Renal pelvis (tissue), 4 donors: ENCODE data around the gene LRP1. TPM values are rescaled to one million over a fixed set of nuclear protein-coding genes. Genes with fewer than 3 reads are reported as not detected.

ENCODE experiments used
- DNase-seq: peaks from one replicate; pipeline ENCODE4 v3.0.0-alpha.2; 2013
- polyA plus RNA-seq, 3 donors: library from polyadenylated mRNA; unstranded; fragments of 120-200 nt; gene quantifications; one replicate each; pipeline ENCODE4 v1.2.1, GENCODE V29; 2013; ENCODE audit not compliant: insufficient read length in 3 of 3

Gene LRP1
- polyA plus RNA-seq, 3 donors: 70.4 to 103 (median 83.3) TPM

GRCh38 chr12:57153415-57153997 is 25.2 kb downstream of the LRP1 start:
- no peak for DNase-seq

- no peak for DNase-seq
These were observed 25.8 kb downstream of the LRP1 start for GRCh38 chr12:57154076-57154475.

- DNase-seq: no peak
These were observed 26.6 kb downstream of the LRP1 start for GRCh38 chr12:57154804-57155434.

- no peak for DNase-seq
These were observed 28.6 kb downstream of the LRP1 start for GRCh38 chr12:57156701-57157403.

GRCh38 chr12:57157588-57158173 is 29.4 kb downstream of the LRP1 start:
- DNase-seq: no peak

GRCh38 chr12:57158186-57158585 is 29.9 kb downstream of the LRP1 start:
- DNase-seq: no peak

GRCh38 chr12:57158665-57159064 is 30.4 kb downstream of the LRP1 start:
- DNase-seq: no peak

GRCh38 chr12:57159311-57159710 is 31.0 kb downstream of the LRP1 start:
- DNase-seq: no peak

GRCh38 chr12:57160040-57160439 is 31.8 kb downstream of the LRP1 start:
- no peak for DNase-seq

GRCh38 chr12:57160741-57161140 is 32.5 kb downstream of the LRP1 start:
- no peak for DNase-seq

- no peak for DNase-seq
These were observed 33.2 kb downstream of the LRP1 start for GRCh38 chr12:57161491-57161890.

- DNase-seq: no peak
These were observed 34.4 kb downstream of the LRP1 start for GRCh38 chr12:57162553-57163125.

GRCh38 chr12:57164454-57164853 is 36.2 kb downstream of the LRP1 start:
- DNase-seq: no peak

GRCh38 chr12:57164966-57165625 is 36.8 kb downstream of the LRP1 start:
- no peak for DNase-seq

- no peak for DNase-seq
These were observed 37.5 kb downstream of the LRP1 start for GRCh38 chr12:57165741-57166140.

- no peak for DNase-seq
These were observed 38.7 kb downstream of the LRP1 start for GRCh38 chr12:57166971-57167371.

- DNase-seq: no peak
These were observed 39.8 kb downstream of the LRP1 start for GRCh38 chr12:57168058-57168457.

GRCh38 chr12:57169046-57169795 is 40.9 kb downstream of the LRP1 start:
- DNase-seq: no peak

- no peak for DNase-seq
These were observed 41.7 kb downstream of the LRP1 start for GRCh38 chr12:57169969-57170368.

GRCh38 chr12:57170408-57170807 is 42.1 kb downstream of the LRP1 start:
- DNase-seq: no peak

GRCh38 chr12:57170927-57171326 is 42.6 kb downstream of the LRP1 start:
- no peak for DNase-seq
